ENCODE data around the gene ABCF2.

The ABCF2 gene

DNA sequence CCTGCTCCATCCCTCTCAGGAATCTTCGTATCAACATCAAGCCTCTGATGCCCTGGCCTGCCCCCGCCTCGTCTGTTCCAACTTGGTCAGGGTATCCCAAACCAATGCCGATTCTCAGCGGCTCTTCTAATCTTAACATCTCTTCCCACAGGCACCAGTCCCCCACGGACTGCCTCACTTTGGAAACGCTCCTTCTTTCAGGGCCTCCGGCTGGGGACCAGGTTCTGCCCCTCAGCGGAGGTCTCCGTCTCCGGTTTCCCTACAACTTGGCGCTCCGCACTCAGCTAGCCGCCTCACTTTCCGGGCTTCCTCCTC, 488 bp downstream of the ABCF2 start:
- in situ Hi-C loops (cut with MboI; ENCODE audit: low sequenced_read_pairs): no loop called here

DNA sequence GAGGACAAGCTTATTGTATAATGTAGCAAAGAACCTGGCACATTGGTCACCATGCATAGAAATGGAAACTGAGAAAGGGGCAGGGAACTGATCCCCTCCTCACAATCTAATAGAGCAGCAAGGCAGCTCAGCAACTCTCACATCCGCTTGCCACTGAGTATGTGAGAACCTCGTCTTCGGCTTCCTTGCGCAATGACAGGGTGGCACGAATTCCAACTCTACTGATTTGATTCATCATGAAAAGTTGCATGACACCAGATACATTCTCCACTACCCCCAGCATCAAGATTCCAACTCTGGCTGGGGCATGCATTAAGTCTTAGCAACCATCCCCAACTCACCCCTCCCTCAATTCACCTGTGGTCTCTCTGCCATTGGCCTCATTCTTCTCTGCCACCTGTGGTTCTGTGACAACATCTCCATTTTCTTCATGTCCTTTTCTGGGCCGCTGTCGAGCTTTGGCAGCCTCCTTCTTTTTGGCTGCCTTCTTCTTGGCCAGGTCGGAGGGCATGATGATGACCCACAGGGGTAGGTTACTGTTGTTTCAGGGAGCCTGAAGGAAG, 976 bp downstream of the ABCF2 start:
- in situ Hi-C loops (cut with MboI; ENCODE audit: low sequenced_read_pairs): no loop called here

DNA sequence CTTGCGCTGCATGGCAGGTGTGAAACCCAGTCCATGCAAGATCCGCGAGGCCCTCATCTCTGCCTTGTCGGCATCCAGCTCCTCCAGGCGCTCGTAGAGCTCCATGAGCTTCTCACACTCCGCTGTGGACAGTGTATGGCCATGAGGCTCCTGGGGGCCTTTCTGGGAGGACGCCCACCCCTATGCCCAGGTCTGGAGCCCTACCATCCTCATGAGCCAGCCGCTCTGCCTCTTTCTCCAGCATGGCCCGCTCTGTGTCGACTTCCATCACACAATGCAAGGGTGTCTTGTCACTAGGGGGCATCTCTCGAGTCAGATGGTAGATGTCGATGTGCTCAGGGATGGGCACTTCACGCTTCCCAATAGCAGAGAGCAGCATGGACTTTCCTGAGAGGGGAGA, 3.3 kb downstream of the ABCF2 start:
- in situ Hi-C loops (cut with MboI; ENCODE audit: low sequenced_read_pairs): no loop called here

DNA sequence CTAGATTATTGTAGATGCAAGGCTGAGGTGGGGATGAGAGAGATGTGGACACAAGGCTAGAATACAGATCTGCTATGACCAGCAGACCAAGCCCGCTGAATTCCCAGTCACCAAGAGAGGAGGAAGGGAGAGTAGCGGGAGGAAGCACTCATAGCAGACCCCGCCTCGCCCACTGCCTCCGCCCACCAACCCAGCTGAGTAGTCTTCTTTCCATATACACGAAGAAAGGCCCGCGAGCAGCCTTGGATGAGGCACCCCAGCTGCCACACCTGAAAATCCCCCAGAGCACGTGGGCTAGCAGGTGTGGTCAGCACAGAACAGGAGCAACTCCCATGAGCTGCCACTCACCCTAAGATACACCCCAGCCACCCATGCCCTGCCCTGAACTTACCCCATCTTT, 8.8 kb downstream of the ABCF2 start:
- in situ Hi-C loops (cut with MboI; ENCODE audit: low sequenced_read_pairs): no loop called here

DNA sequence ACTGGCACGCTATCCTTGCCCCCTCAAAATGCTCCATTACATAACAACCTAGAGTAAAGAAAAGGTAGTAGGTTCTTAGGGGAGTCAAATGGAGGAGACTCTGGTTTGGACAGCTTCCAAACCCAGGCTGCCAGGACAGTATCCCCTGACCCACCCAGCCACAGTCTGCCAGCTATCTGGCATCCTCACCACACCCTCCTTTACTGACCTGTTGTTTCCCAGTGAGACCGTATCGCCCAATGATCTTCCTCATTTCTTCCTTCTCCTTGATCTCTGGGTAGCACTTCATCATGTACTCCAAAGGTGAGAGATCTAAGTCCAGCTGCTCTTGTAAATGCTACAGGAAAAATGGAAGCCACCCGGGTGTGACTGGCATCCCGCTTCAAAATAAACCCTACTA, 11.6 kb downstream of the ABCF2 start:
- in situ Hi-C loops (cut with MboI; ENCODE audit: low sequenced_read_pairs): no loop called here

- in situ Hi-C loops (cut with MboI; ENCODE audit: low sequenced_read_pairs): no loop called here
Observed at GRCh38 chr7:151213826-151214225, 13.2 kb downstream of the ABCF2 start.

GRCh38 chr7:151212626-151213025, 14.4 kb downstream of the ABCF2 start:
- in situ Hi-C loops (cut with MboI; ENCODE audit: low sequenced_read_pairs): no loop called here

DNA sequence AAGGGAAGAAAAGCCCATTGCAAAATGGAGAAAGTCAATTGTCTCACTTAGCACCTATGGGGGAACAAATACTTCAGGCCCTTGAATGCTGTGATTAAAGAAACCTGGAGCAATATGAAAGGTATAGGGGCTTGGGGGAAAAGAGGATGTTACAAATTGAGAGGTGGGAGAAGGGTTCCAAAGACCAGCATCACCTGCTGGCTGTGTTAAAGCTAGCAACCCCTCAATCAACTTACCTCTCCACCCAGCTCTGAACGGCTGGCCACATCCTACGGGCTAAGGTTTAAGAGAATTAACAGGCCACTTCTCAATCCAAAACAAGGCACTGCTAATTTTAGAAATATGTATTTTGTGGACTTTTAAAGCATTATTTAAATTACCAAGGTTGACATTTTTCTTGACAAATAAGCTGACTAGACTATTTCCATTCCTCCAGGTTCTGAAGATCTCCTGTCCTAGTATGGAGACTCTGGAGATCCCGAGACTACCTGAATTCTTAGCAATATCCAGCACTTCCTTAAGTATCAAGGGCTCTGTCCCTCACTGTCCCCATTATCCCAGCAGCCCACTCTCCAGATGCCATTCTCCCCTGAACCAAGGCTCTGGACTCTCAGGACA, 15.7 kb downstream of the ABCF2 start:
- in situ Hi-C loops (cut with MboI; ENCODE audit: low sequenced_read_pairs): no loop called here

DNA sequence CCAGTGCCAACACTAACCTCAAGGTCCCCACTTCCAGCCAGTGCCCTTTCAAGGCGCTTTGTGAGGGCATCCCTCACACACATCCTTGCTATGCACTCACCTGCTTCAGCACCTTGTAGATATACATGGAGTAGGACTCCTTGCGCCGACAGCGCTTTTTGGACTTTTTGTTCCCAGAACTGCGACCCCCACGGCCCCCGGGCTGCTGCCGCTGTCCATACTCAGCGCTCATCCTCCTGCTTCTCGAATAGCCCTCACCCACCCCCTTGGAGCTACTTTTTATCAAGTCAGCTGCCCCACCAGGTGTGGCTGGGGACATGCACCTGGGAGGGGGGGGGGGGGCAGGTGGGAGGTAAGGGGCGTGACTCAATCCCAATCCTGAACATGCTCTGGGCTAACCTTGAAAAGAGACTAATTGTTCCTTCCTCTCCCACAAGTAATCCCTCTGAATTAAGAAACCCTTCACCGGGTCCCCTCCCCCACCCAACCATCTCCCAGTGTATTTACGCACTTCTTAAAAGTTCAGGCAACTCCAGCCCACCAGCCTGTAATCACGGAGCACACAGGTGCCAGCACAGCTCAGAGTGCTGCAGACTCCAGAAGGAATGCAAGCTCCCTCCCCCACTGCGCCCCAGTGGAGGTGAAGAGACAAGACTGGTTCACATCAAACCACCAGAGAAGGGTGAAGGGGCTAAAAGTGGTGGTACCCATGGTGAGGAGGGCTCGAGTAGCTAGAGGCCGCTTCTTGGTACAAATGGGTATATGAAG, 16.7 kb downstream of the ABCF2 start, which contains the start of gene H2BK1:
H2BK1 (minus strand) TSS at position 402 of the 768 bp plus-strand sequence; CDS start at position 232, 170 bp downstream.
- in situ Hi-C loops (cut with MboI; ENCODE audit: low sequenced_read_pairs): no loop called here

GRCh38 chr7:151209588-151209987, 17.4 kb downstream of the ABCF2 start:
- in situ Hi-C loops (cut with MboI; ENCODE audit: low sequenced_read_pairs): no loop called here

DNA sequence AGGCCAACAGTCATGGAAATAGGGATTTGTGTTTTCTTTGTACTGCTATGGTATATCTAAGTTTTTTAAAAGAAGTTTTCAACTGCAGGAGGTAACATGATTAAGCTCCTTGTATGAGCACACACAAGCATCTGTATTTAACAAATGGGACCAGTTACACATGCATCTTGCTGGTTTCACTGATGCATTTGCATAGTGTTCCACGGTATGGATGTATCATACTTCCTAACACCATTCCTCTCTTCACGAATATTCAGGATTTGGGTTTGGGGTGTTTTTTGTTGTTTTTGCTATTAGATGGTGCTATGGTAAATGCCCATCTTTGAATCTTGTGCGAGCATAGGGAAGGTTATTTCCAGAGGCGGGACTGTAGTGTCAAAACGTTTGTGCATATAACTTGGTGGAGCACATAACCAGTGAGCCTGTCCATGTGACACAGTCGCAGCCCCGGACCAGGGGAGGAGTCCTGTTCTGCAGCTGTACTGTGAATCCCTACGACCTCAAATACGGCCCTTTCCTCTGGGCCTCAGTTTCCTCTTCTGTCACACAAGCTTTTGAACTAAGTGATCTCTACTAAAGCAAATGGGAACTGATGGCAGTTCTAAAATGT, 18.6 kb downstream of the ABCF2 start:
- in situ Hi-C loops (cut with MboI; ENCODE audit: low sequenced_read_pairs): no loop called here

DNA sequence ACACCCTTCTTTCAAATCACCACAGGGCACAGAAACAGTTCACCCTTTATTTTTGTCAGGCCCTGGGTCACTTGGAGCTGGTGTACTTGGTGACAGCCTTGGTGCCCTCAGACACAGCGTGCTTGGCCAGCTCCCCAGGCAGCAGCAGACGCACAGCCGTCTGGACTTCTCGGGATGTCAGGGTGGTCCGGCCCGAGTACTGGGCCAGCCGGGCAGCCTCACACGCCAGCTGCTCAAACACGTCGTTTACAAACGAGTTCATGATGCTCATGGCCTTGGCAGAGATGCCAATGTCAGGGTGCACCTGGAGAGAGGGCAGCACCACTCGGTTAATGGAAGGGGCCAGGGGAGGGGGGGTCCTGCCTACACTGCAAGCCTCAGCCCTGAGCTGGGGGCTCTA, 19.2 kb downstream of the ABCF2 start:
- in situ Hi-C loops (cut with MboI; ENCODE audit: low sequenced_read_pairs): no loop called here

DNA sequence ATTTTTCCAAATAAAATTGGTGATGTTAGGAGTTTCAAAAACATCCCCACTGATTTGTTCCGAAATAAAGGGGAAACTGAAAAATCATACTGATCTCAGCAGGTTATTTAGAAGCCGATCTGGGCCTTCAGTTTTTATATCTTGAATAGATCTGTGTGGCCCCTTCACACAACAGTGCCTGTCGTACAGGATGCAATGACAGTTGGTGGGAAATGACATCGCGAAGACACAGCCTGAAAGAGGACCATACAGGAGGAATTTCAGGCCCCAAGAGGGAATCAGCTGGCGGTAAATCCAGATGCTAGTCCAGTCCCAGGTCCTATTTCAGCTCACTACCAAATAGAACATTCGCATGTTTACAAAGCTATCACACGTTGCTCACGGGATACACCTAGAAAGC, 19.7 kb downstream of the ABCF2 start:
- in situ Hi-C loops (cut with MboI; ENCODE audit: low sequenced_read_pairs): no loop called here

- in situ Hi-C loops (cut with MboI; ENCODE audit: low sequenced_read_pairs): no loop called here
Observed at GRCh38 chr7:151206914-151207313, 20.1 kb downstream of the ABCF2 start.

GRCh38 chr7:151205730-151206129, 21.3 kb downstream of the ABCF2 start:
- in situ Hi-C loops (cut with MboI; ENCODE audit: low sequenced_read_pairs): no loop called here

DNA sequence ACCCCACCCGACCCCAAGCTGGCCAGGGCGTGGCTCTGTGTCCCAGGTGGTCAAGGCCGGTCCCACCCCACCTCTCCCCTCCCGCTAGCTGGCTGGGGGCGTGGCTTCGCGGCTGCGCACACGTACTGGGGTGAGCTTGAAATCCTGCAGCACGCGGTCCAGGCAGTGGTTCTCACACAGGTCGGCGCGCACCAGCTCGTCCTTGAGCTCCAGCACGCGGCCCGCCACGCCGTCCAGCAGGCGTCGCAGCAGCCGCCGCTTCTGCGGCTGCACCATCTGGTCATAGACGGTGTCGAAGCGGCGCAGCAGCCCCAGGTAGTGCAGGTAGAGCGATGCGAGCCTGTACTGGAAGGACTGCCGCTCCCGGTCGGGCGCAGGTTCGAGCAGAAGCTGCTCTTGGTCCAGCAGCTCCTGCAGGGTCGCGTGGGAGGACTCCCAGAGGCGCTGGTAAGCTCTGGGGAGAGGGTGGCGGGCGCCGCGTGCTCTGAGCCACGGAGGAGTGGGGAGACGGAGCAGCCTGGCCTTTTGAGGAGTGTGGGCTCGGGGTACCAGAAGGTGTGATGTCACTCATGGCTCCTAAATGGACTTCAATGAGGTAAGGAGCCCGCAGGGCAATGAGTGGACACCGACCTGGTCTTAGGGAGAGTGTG, 22.5 kb downstream of the ABCF2 start:
- in situ Hi-C loops (cut with MboI; ENCODE audit: low sequenced_read_pairs): no loop called here

DNA sequence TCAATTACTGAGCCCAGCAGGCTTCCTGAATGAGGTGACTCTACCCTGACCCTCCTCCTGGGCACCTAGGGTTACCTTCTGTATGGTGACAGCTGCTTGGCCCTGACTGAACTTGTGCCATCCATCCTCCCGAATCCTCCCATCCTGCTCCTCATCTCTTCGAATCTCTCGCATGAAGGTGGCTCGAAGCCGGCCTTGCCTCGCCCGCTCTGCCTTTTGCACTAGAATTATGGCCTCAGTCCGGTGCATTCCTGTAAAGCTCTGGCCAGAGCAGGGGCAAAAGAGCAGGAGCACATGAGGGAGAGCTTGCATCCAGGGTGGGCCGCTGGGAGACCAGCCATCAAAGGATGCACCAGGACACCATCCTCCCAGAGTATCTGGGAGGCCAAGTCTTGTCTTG, 24.2 kb downstream of the ABCF2 start:
- in situ Hi-C loops (cut with MboI; ENCODE audit: low sequenced_read_pairs): no loop called here

- in situ Hi-C loops (cut with MboI; ENCODE audit: low sequenced_read_pairs): no loop called here
Observed at GRCh38 chr7:151201751-151202150, 25.3 kb downstream of the ABCF2 start.

DNA sequence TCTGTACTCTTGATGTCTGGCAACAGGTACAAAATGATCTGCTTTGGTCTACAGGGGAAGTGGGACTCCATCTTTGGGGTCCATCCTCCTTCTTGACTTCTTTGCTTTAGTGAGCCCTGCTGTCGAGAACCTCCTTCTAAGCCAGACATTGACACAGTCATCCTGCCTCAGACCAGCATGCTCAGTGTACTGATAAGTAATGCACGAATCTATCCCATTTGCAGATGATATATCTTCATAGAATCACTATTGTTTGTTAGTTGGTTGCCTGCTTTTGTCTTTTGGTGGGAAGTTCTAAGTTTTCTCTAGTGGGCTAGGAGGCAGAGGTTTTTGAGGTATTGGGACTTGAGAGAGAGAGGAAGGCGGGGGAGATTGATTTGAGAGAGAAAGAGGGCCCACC, 25.7 kb downstream of the ABCF2 start:
- in situ Hi-C loops (cut with MboI; ENCODE audit: low sequenced_read_pairs): no loop called here

DNA sequence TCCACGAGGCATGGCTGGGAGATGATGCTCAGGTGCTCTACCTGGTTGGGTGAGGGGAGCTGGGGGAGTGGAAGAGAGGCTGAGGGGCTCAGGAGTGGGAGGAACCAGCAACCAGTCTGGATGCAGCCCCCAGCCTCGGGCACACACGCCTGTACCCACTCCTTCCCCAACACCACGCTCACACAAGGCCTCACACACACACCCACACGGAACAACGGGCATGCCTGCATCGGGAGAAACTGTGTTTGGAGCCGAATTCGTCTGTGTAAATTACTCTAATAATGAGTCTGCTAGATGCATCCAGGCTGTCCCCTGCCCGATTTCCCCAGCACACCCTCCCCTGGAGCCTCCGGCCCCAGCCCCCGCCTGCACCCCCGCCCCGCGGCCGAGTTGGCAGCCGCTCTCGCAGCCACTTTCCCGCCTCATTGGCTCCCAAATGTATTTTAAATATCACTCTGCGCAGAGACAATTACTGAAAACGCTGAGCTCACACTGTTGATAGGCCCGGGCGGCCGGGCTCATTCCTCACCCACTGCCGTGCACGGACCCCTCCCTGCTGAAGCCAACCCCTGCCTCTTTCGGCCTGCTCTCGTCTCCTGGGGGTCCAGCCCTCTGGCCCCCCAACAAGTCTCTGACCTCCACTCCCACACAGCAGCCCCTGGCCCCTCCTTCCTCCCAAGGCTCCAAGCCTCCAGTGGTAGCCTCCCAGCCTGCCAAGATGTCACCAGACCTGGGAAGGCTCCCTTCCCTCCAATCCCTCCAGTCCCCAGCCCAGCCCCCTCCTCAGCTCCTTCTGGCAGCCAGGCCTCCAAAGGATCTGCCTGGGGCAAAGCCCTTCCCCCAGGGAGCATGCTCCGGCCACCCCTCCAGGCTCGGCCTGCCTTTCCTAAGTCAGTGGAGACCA, 27.8 kb downstream of the ABCF2 start:
- in situ Hi-C loops (cut with MboI; ENCODE audit: low sequenced_read_pairs): no loop called here

DNA sequence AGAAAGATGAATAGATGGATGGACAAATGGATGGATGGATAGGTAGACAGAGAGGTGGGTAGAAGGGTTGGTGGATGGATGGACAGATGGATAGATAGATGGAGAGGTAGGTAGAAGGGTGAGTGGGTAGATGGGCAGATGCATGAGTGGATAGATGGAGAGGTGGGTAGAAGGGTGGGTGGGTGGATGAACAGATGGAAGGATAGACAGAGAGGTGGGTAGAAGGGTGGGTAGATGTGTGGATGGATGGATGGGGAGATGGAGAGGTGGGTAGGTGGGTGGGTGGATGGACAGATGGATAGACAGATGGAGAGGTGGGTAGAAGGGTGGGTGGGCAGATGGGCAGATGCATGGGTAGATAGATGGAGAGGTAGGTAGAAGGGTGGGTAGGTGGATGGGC, 29.1 kb downstream of the ABCF2 start:
- in situ Hi-C loops (cut with MboI; ENCODE audit: low sequenced_read_pairs): no loop called here
